Calu3 (cell line): ENCODE data around the gene PTK6. TPM values are rescaled to one million over a fixed set of nuclear protein-coding genes. Genes with fewer than 3 reads are reported as not detected.
"Not testable (repeated sequence)": the region's sequence is repeated elsewhere in the genome, so short reads cannot be mapped to it uniquely, and the experiment has no call there.

Experiments
- BruUV-seq: library from RNA; stranded (reverse); fragments of 400-500 nt; replicated peaks from 2 replicates; lab custom pipeline; 2021; lab: Mats Ljungman, UMichigan
- CTCF ChIA-PET: fragments of 300-600 bp; sonication (Branson Sonifier 250); formaldehyde crosslinking; loops from one replicate; lab custom pipeline; 2022; ENCODE audit warnings: antibody characterized with exemption; lab: Charles Lee
- DNase-seq: peaks from one replicate; pipeline ENCODE4 v3.0.0; 2022
- H3K27ac Mint-ChIP-seq: one replicate; pipeline ENCODE4 v1.8.0; 2022; ENCODE audit warnings: mixed read lengths; ENCODE audit not compliant: unreplicated experiment
- H3K27me3 Mint-ChIP-seq: one replicate; pipeline ENCODE4 v1.8.0; 2022; ENCODE audit warnings: mixed read lengths; ENCODE audit not compliant: unreplicated experiment
- H3K36me3 Mint-ChIP-seq: one replicate; pipeline ENCODE4 v1.8.0; 2022; ENCODE audit warnings: mild to moderate bottlenecking, moderate library complexity, mixed read lengths; ENCODE audit not compliant: insufficient read depth, unreplicated experiment
- H3K4me1 Mint-ChIP-seq: one replicate; pipeline ENCODE4 v1.8.0; 2022; ENCODE audit warnings: mild to moderate bottlenecking, low read depth, mixed read lengths; ENCODE audit not compliant: unreplicated experiment
- H3K4me3 Mint-ChIP-seq: one replicate; pipeline ENCODE4 v1.8.0; 2022; ENCODE audit warnings: mild to moderate bottlenecking, low read depth, moderate library complexity, mixed read lengths; ENCODE audit not compliant: unreplicated experiment
- H3K9me3 Mint-ChIP-seq: one replicate; pipeline ENCODE4 v1.8.0; 2022; ENCODE audit warnings: low read depth, mixed read lengths; ENCODE audit not compliant: unreplicated experiment
- CTCF ChIP-seq: fragments of 200-600 bp; IDR thresholded peaks from one replicate; pipeline ENCODE4 v1.8.0; 2022; ENCODE audit warnings: antibody characterized with exemption; ENCODE audit not compliant: unreplicated experiment
- intact Hi-C: fragments of 100-400 bp; cut with micrococcal nuclease; formaldehyde crosslinking; loops from one replicate; pipeline ENCODE4 v1.10.0; 2022; ENCODE audit not compliant: unreplicated experiment
- total RNA-seq: library from RNA; stranded (reverse); gene quantifications from 2 replicates; pipeline ENCODE4 v1.2.3, GENCODE V29; 2022

PTK6 gene
- total RNA-seq, 1 experiment from 2014 or later: 15.9 TPM

GRCh38 chr20:63560333-63560805, 23.2 kb upstream of the PTK6 start:
- H3K9me3 Mint-ChIP-seq: peaks cover 2% of the 10 kb centered on the region
- no peak for TF ChIP-seq CTCF
- H3K36me3 Mint-ChIP-seq: peaks cover 67% of the 10 kb centered on the region
- DNase-seq: no peak
- peak overlapping the region; percentile 39 for H3K27ac Mint-ChIP-seq
- no peaks in the 10 kb centered on the region for H3K27me3 Mint-ChIP-seq
- BruUV-seq: no TSS peak
- intact Hi-C loops: no loop called here
- CTCF ChIA-PET: no interaction called here
- no peak overlapping the region for H3K4me3 Mint-ChIP-seq
- H3K4me1 Mint-ChIP-seq: no peaks in the 10 kb centered on the region

GRCh38 chr20:63559485-63560332, 22.5 kb upstream of the PTK6 start:
- H3K4me1 Mint-ChIP-seq, intact Hi-C loops, DNase-seq, BruUV-seq, H3K9me3 Mint-ChIP-seq, H3K27me3 Mint-ChIP-seq, CTCF ChIA-PET, H3K4me3 Mint-ChIP-seq: not testable (repeated sequence)
- Mint-ChIP-seq H3K27ac (peak overlapping the region; percentile 39), H3K36me3 (peaks cover 64% of the 10 kb centered on the region)

GRCh38 chr20:63558804-63559484, 21.8 kb upstream of the PTK6 start:
- DNase-seq: no peak
- H3K4me1 Mint-ChIP-seq: no peaks in the 10 kb centered on the region
- no peak for TF ChIP-seq CTCF
- CTCF ChIA-PET: no interaction called here
- peaks cover 63% of the 10 kb centered on the region for H3K36me3 Mint-ChIP-seq
- intact Hi-C loops: no loop called here
- no peak overlapping the region for H3K4me3 Mint-ChIP-seq
- BruUV-seq: no TSS peak
- no peaks in the 10 kb centered on the region for H3K27me3 Mint-ChIP-seq
- no peak overlapping the region for H3K27ac Mint-ChIP-seq
- H3K9me3 Mint-ChIP-seq: peaks cover 2% of the 10 kb centered on the region

GRCh38 chr20:63557481-63557891, 20.3 kb upstream of the PTK6 start:
- CTCF ChIA-PET: interaction anchor here (0.8 kb wide), 1 partner anchor 19 kb away, joined by 3 read pairs; no protein-coding TSS in a partner anchor
- no TSS peak for BruUV-seq
- TF ChIP-seq CTCF: no peak
- peaks cover 7% of the 10 kb centered on the region for H3K27me3 Mint-ChIP-seq
- DNase-seq: no peak
- H3K9me3 Mint-ChIP-seq: peaks cover 2% of the 10 kb centered on the region
- no peak overlapping the region for H3K4me3 Mint-ChIP-seq
- peaks cover 71% of the 10 kb centered on the region for H3K36me3 Mint-ChIP-seq
- intact Hi-C loops: no loop called here
- no peak overlapping the region for H3K27ac Mint-ChIP-seq
- H3K4me1 Mint-ChIP-seq: no peaks in the 10 kb centered on the region
